ENCODE data around the gene CPNE2.
"Not testable (repeated sequence)": the region's sequence is repeated elsewhere in the genome, so short reads cannot be mapped to it uniquely, and the experiment has no call there.

Gene CPNE2

GRCh38 chr16:57100445-57100844, 8.1 kb downstream of the CPNE2 start:
- H3K27ac ChIP-seq: no peak overlapping the region
- no peak for TF ChIP-seq CTCF (conservative IDR thresholded peaks at IDR 0.05)
- TF ChIP-seq ZFX (IDR thresholded peaks at IDR 0.05): no peak

- TF ChIP-seq ZFX (IDR thresholded peaks at IDR 0.05): no peak
- no peak for TF ChIP-seq CTCF (conservative IDR thresholded peaks at IDR 0.05)
- no peak overlapping the region for H3K27ac ChIP-seq
Measured at GRCh38 chr16:57102888-57103851, 10.8 kb downstream of the CPNE2 start.

- TF ChIP-seq ZFX (IDR thresholded peaks at IDR 0.05): no peak
- H3K27ac ChIP-seq: no peak overlapping the region
Measured at GRCh38 chr16:57104706-57105105, 12.3 kb downstream of the CPNE2 start.

- TF ChIP-seq CTCF (conservative IDR thresholded peaks at IDR 0.05) (no peak), ZFX (IDR thresholded peaks at IDR 0.05) (no peak)
- no peak overlapping the region for H3K27ac ChIP-seq
Measured at GRCh38 chr16:57105184-57105583, 12.8 kb downstream of the CPNE2 start.

- no peak overlapping the region for H3K27ac ChIP-seq
- TF ChIP-seq CTCF (conservative IDR thresholded peaks at IDR 0.05) (no peak), ZFX (IDR thresholded peaks at IDR 0.05) (no peak)
Measured at GRCh38 chr16:57106767-57107166, 14.4 kb downstream of the CPNE2 start.

- TF ChIP-seq ZFX (IDR thresholded peaks at IDR 0.05) (no peak), CTCF (conservative IDR thresholded peaks at IDR 0.05) (no peak)
- H3K27ac ChIP-seq: no peak overlapping the region
Measured at GRCh38 chr16:57107321-57107922, 15.0 kb downstream of the CPNE2 start.

GRCh38 chr16:57108432-57108831, 16.0 kb downstream of the CPNE2 start:
- H3K27ac ChIP-seq: no peak overlapping the region
- TF ChIP-seq CTCF (conservative IDR thresholded peaks at IDR 0.05) (no peak), ZFX (IDR thresholded peaks at IDR 0.05) (no peak)

- not testable (repeated sequence) for H3K27ac ChIP-seq
Measured at GRCh38 chr16:57109259-57110105, 17.1 kb downstream of the CPNE2 start.
